ENCODE data around the gene TRIM71. TPM values are rescaled to one million over a fixed set of nuclear protein-coding genes. Genes with fewer than 3 reads are reported as not detected.
A peak's percentile ranks its signal among the peaks of the same experiment; 100 is the strongest.

TRIM71 gene
- total and polyA plus RNA-seq, 3 experiments from 2014 or later: 0.02 to 0.07 TPM; not detected in 1

- H3K9me3 Mint-ChIP-seq: no peaks in the 10 kb centered on the region
These were observed 50.2 kb downstream of the TRIM71 start for GRCh38 chr3:32867954-32868353.

GRCh38 chr3:32868719-32869512, 51.1 kb downstream of the TRIM71 start:
- Mint-ChIP-seq H3K27ac (no peak overlapping the region), H3K4me1 (no peaks in the 10 kb centered on the region), H3K4me3 (no peak overlapping the region), H3K36me3 (no peaks in the 10 kb centered on the region), H3K9me3 (no peaks in the 10 kb centered on the region), H3K27me3 (peaks cover 0 to 2% of the 10 kb centered on the region in 2 donors)
- H3K27me3 ChIP-seq (ENCODE audit: insufficient read depth, low read length, poor library complexity, severe bottlenecking): no peaks in the 10 kb centered on the region
- no peak overlapping the region for H3K27ac ChIP-seq (ENCODE audit: low read depth, low read length)
- CTCF ChIA-PET: no interaction called here
- POLR2A ChIA-PET: no interaction called here
- H3K4me3 ChIP-seq (ENCODE audit: low read length): no peak overlapping the region
- H3K9me3 ChIP-seq (ENCODE audit: low read length): no peaks in the 10 kb centered on the region
- H3K36me3 ChIP-seq (ENCODE audit: insufficient read depth, low read length): no peaks in the 10 kb centered on the region
- H3K4me1 ChIP-seq (ENCODE audit: insufficient read depth, low read length): no peaks in the 10 kb centered on the region
- DNase-seq: no peak

More at GRCh38 chr3:32867954-32868353, 50.2 kb downstream of the TRIM71 start:
- no peak overlapping the region for H3K27ac Mint-ChIP-seq
- no peaks in the 10 kb centered on the region for H3K36me3 ChIP-seq (ENCODE audit: insufficient read depth, low read length)
- H3K27ac ChIP-seq (ENCODE audit: low read depth, low read length): no peak overlapping the region
- no peaks in the 10 kb centered on the region for H3K4me1 ChIP-seq (ENCODE audit: insufficient read depth, low read length)
- no peaks in the 10 kb centered on the region for H3K4me1 Mint-ChIP-seq
- no peaks in the 10 kb centered on the region for H3K27me3 ChIP-seq (ENCODE audit: insufficient read depth, low read length, poor library complexity, severe bottlenecking)
- peaks cover 0 to 2% of the 10 kb centered on the region in 2 donors for H3K27me3 Mint-ChIP-seq
- ChIA-PET POLR2A (no interaction called here), CTCF (no interaction called here)
- no peak overlapping the region for H3K4me3 ChIP-seq (ENCODE audit: low read length)
- no peak overlapping the region for H3K4me3 Mint-ChIP-seq
- H3K36me3 Mint-ChIP-seq: no peaks in the 10 kb centered on the region
- no peaks in the 10 kb centered on the region for H3K9me3 ChIP-seq (ENCODE audit: low read length)
- DNase-seq: no peak

GRCh38 chr3:32869513-32870047, 51.8 kb downstream of the TRIM71 start:
- POLR2A ChIA-PET: no interaction called here
- H3K9me3 ChIP-seq (ENCODE audit: low read length): no peaks in the 10 kb centered on the region
- H3K27me3 ChIP-seq (ENCODE audit: insufficient read depth, low read length, poor library complexity, severe bottlenecking): no peaks in the 10 kb centered on the region
- peaks cover 0 to 4% of the 10 kb centered on the region in 2 donors for H3K27me3 Mint-ChIP-seq
- no peaks in the 10 kb centered on the region for H3K4me1 Mint-ChIP-seq
- no peak overlapping the region for H3K4me3 Mint-ChIP-seq
- H3K4me3 ChIP-seq (ENCODE audit: low read length): no peak overlapping the region
- H3K36me3 ChIP-seq (ENCODE audit: insufficient read depth, low read length): no peaks in the 10 kb centered on the region
- no peaks in the 10 kb centered on the region for H3K4me1 ChIP-seq (ENCODE audit: insufficient read depth, low read length)
- DNase-seq: no peak
- H3K36me3 Mint-ChIP-seq: no peaks in the 10 kb centered on the region
- H3K9me3 Mint-ChIP-seq: no peaks in the 10 kb centered on the region
- H3K27ac ChIP-seq (ENCODE audit: low read depth, low read length): no peak overlapping the region
- CTCF ChIA-PET: no interaction called here
- H3K27ac Mint-ChIP-seq: no peak overlapping the region

GRCh38 chr3:32870373-32871095, 52.7 kb downstream of the TRIM71 start:
- Histone ChIP-seq H3K27ac (ENCODE audit: low read depth, low read length) (no peak overlapping the region), H3K27me3 (ENCODE audit: insufficient read depth, low read length, poor library complexity, severe bottlenecking) (no peaks in the 10 kb centered on the region), H3K36me3 (ENCODE audit: insufficient read depth, low read length) (no peaks in the 10 kb centered on the region), H3K4me3 (ENCODE audit: low read length) (no peak overlapping the region), H3K9me3 (ENCODE audit: low read length) (no peaks in the 10 kb centered on the region), H3K4me1 (ENCODE audit: insufficient read depth, low read length) (no peaks in the 10 kb centered on the region)
- Mint-ChIP-seq H3K4me3 (no peak overlapping the region), H3K27ac (no peak overlapping the region), H3K27me3 (peaks cover 3 to 4% of the 10 kb centered on the region in 2 donors), H3K36me3 (no peaks in the 10 kb centered on the region), H3K4me1 (no peaks in the 10 kb centered on the region), H3K9me3 (no peaks in the 10 kb centered on the region)
- POLR2A ChIA-PET: no interaction called here
- no peak for DNase-seq
- CTCF ChIA-PET: interaction anchor here (1.6 kb wide), 1 partner anchor 28 kb away, joined by 3 read pairs; no protein-coding TSS in a partner anchor

GRCh38 chr3:32871273-32871672, 53.5 kb downstream of the TRIM71 start:
- ChIA-PET POLR2A (no interaction called here), CTCF (interaction anchor here (1.6 kb wide), 1 partner anchor 27 kb away, joined by 3 read pairs; no protein-coding TSS in a partner anchor)
- H3K27me3 ChIP-seq (ENCODE audit: insufficient read depth, low read length, poor library complexity, severe bottlenecking): no peaks in the 10 kb centered on the region
- no peak overlapping the region for H3K4me3 Mint-ChIP-seq
- peaks cover 3 to 4% of the 10 kb centered on the region in 2 donors for H3K27me3 Mint-ChIP-seq
- no peaks in the 10 kb centered on the region for H3K36me3 Mint-ChIP-seq
- H3K9me3 ChIP-seq (ENCODE audit: low read length): no peaks in the 10 kb centered on the region
- no peaks in the 10 kb centered on the region for H3K4me1 Mint-ChIP-seq
- no peak overlapping the region for H3K27ac Mint-ChIP-seq
- no peaks in the 10 kb centered on the region for H3K9me3 Mint-ChIP-seq
- no peaks in the 10 kb centered on the region for H3K4me1 ChIP-seq (ENCODE audit: insufficient read depth, low read length)
- no peaks in the 10 kb centered on the region for H3K36me3 ChIP-seq (ENCODE audit: insufficient read depth, low read length)
- H3K4me3 ChIP-seq (ENCODE audit: low read length): no peak overlapping the region
- DNase-seq: no peak
- no peak overlapping the region for H3K27ac ChIP-seq (ENCODE audit: low read depth, low read length)

GRCh38 chr3:32872487-32873382, 54.9 kb downstream of the TRIM71 start:
- ChIA-PET CTCF (interaction anchor here (0.7 to 1.6 kb wide), 2 partner anchors 13 to 31 kb away, joined by 3 read pairs; no protein-coding TSS in a partner anchor), POLR2A (no interaction called here)
- no peaks in the 10 kb centered on the region for H3K36me3 Mint-ChIP-seq
- peak overlapping the region in 1 of 8 donors; percentile 51 for H3K27ac Mint-ChIP-seq
- DNase-seq: no peak
- H3K27ac ChIP-seq (ENCODE audit: low read depth, low read length): no peak overlapping the region
- H3K9me3 Mint-ChIP-seq: no peaks in the 10 kb centered on the region
- no peaks in the 10 kb centered on the region for H3K27me3 ChIP-seq (ENCODE audit: insufficient read depth, low read length, poor library complexity, severe bottlenecking)
- H3K9me3 ChIP-seq (ENCODE audit: low read length): no peaks in the 10 kb centered on the region
- no peak overlapping the region for H3K4me3 Mint-ChIP-seq
- H3K4me3 ChIP-seq (ENCODE audit: low read length): no peak overlapping the region
- H3K4me1 Mint-ChIP-seq: no peaks in the 10 kb centered on the region
- H3K4me1 ChIP-seq (ENCODE audit: insufficient read depth, low read length): no peaks in the 10 kb centered on the region
- peaks cover 4 to 13% of the 10 kb centered on the region in 2 donors for H3K27me3 Mint-ChIP-seq
- no peaks in the 10 kb centered on the region for H3K36me3 ChIP-seq (ENCODE audit: insufficient read depth, low read length)

- Histone ChIP-seq H3K36me3 (ENCODE audit: insufficient read depth, low read length) (no peaks in the 10 kb centered on the region), H3K27me3 (ENCODE audit: insufficient read depth, low read length, poor library complexity, severe bottlenecking) (no peaks in the 10 kb centered on the region), H3K4me3 (ENCODE audit: low read length) (no peak overlapping the region), H3K9me3 (ENCODE audit: low read length) (no peaks in the 10 kb centered on the region), H3K4me1 (ENCODE audit: insufficient read depth, low read length) (no peaks in the 10 kb centered on the region), H3K27ac (ENCODE audit: low read depth, low read length) (no peak overlapping the region)
- Mint-ChIP-seq H3K27me3 (peaks cover 4 to 16% of the 10 kb centered on the region in 2 donors), H3K4me3 (no peak overlapping the region), H3K27ac (no peak overlapping the region), H3K36me3 (no peaks in the 10 kb centered on the region), H3K4me1 (no peaks in the 10 kb centered on the region), H3K9me3 (no peaks in the 10 kb centered on the region)
- ChIA-PET POLR2A (no interaction called here), CTCF (interaction anchor here (1.6 kb wide), 1 partner anchor 14 kb away, joined by 3 read pairs; no protein-coding TSS in a partner anchor)
- no peak for DNase-seq
These were observed 55.8 kb downstream of the TRIM71 start for GRCh38 chr3:32873531-32874130.
